T follicular helper cell (primary cell): ENCODE measurements around the gene KRTAP5-9.
"Not testable (repeated sequence)": the region's sequence is repeated elsewhere in the genome, so short reads cannot be mapped to it uniquely, and the experiment has no call there.

Experiments
- DNase-seq: peaks from one replicate; pipeline ENCODE4 v3.0.0-alpha.2; 2020; ENCODE audit warnings: low read depth

Gene KRTAP5-9

DNA sequence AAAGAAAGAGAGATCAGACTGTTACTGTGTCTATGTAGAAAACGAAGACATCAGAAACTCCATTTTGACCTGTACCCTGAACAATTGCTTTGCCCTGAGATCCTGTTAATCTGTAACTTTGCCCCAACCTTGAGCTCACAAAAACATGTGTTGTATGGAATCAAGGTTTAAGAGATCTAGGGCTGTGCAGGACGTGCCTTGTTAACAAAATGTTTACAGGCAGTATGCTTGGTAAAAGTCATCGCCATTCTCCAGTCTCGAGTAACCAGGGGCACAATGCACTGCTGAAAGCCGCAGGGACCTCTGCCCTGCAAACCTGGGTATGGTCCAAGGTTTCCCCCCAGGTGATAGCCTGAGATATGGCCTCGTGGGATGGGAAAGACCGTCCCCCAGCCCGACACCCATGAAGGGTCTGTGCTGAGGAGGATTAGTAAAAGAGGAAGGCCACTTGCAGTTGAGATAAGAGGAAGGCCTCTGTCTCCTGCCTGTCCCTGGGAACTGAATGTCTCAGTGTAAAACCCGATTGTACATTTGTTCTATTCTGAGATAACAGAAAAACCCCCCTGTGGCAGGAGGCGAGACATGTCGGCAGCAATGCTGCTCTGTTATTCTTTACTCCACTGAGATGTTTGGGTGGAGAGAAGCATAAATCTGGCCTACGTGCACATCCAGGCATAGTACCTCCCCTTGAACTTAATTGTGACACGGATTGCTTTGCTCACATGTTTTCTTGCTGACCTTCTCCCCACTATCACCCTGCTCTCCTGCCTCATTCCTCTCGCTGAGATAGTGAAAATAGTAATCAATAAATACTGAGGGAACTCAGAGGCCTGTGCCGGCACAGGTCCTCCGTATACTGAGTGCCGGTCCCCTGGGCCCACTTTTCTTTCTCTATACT lies 13.3 kb upstream of the KRTAP5-9 start:
- not testable (repeated sequence) for DNase-seq

DNA sequence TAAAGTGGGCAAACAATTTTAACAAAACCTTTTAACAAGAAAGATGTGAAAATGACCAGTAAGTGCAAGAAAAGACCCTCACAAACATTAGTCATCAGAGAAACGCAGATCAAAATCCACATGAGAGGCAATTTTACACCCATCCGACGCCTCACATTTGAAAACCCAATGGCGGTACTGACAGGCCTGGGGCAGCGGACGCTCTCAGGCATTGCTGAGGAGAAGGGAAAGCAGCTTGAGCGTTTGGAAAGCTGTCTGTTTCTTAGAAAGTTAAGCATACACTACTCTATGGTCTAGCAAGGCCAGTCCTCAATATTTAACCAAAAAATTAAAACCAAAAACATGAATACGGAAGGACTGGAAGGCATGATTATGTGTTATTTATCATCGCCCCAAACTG lies 12.4 kb upstream of the KRTAP5-9 start:
- no peak for DNase-seq

DNA sequence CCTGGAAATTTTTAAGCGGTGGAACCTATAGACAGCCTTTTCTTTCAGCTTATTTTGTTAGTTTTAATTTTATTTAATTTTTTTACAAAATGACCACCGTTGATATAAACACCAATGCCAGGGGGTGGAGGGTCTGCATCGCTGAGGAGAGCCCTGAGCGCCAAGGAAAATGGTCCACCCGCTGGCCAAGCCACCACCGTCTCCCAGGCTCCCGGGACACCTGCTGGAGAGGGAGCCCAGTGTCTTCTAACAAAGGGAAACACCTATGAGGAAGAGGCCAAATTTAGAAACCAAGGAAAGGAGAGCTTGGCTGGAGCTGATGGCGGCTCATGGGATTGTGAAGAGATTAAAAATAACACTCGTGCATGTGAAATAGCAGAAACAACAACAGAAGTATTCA lies 10.7 kb upstream of the KRTAP5-9 start:
- DNase-seq = no peak

DNA sequence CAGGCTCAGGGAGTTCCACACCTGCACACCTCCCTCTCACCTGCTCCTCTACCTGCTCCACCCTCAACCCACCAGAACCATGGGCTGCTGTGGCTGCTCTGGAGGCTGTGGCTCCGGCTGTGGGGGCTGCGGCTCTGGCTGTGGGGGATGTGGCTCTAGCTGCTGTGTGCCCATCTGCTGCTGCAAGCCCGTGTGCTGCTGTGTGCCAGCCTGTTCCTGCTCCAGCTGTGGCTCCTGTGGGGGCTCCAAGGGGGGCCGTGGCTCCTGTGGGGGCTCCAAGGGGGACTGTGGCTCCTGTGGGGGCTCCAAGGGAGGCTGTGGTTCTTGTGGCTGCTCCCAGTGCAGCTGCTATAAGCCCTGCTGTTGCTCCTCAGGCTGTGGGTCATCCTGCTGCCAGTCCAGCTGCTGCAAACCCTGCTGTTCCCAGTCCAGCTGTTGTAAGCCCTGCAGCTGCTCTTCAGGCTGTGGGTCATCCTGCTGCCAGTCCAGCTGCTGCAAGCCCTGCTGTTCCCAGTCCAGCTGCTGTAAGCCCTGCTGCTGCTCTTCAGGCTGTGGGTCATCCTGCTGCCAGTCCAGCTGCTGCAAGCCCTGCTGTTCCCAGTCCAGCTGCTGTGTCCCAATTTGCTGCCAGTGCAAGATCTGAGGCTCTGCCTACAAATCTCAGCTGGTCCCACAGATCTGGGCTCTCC lies 10.1 kb upstream of the KRTAP5-9 start, which contains the start of gene KRTAP5-8:
Gene KRTAP5-8, plus strand, starts transcription at position 49 of the 689 bp plus-strand sequence. Its CDS starts 31 bp downstream, at position 80.
- DNase-seq = not testable (repeated sequence)

DNA sequence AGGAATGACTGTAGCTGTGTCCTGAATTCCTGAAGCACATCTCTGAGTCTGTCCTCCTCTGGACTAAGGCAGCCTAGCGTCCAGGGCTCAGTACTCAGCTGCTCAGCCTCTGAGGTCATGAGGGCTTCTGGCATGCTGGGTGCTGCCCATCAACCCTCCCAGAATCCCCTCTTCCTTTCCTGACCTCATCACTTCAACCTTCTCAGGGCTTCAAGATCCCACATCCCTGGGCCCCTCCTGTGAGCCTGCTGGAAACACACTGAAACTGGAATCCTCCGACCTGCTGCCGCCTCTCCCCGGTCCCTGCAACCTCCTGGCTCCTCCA lies 9.6 kb upstream of the KRTAP5-9 start:
- DNase-seq = no peak

DNA sequence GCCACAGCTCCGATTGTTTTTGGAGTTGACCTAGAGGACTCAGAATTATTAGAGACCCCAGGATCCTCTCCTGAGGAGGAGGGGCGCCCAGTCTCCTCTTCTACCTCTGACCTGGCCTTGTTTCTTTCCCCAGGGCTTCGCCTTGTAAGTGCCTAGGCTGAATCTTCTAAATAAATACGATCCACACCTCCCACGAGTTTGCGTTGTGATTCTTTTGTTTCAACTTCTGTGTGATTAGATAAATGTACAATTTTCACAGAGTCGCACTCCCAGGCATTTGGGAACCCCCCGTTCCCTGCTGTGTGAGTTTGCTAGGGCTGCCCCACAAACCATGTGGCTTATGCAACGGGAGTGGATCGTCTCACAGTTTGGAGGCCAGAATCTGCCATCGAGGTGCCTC lies 9.2 kb upstream of the KRTAP5-9 start:
- no peak for DNase-seq

DNA sequence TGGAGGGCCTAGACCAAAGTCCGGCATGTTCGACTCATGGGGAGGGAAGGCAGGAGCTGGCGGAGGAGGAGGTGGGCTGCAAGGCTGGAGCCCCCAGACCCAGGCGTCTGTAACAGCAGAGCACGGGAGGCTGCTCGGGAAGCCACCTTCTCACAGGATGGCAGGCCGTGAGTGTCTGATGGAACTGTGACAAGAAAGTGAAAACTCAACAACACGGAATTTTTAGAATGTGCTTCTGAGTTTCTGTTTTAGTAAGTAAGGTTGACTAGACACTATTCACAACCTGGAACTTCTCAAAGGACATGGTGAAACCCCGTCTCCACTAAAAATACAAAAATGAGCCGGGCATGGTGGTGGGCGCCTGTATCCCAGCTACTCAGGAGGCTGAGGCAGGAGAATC lies 8.2 kb upstream of the KRTAP5-9 start:
- not testable (repeated sequence) for DNase-seq

DNA sequence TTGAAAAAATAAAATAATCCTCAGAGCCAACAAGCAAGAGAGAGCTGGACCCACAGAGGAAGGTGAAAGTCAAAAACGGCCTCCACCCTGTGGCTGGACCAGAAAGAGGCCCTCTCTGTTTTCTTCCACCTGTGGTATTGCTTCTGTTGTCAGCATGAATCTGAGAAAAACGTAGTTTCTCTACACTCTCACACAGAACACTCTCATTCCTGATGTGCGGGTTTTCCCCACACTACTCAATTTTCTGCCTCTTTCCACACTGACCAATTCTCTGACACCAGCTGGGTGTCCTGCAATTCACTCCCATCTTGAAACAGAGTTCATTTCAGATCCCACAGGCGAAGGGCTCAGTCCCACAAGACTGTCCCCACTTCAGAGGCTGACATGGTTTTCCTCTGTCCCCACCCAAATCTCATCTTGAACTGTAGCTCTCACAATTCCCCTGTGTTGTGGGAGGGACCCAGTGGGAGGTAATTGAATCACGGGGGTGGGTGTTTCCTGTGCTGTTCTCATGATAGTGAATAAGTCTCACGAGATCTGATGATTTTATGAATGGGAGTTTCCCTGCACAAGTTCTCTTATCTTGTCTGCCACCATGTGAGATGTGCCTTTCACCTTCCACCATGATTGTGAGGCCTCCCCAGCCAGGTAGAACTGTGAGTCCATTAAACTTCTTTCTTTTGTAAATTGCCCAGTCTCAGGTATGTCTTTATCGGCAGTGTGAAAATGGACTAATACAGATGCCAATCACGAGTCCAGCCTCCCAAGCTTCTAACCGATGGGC lies 7.5 kb upstream of the KRTAP5-9 start:
- not testable (repeated sequence) for DNase-seq

DNA sequence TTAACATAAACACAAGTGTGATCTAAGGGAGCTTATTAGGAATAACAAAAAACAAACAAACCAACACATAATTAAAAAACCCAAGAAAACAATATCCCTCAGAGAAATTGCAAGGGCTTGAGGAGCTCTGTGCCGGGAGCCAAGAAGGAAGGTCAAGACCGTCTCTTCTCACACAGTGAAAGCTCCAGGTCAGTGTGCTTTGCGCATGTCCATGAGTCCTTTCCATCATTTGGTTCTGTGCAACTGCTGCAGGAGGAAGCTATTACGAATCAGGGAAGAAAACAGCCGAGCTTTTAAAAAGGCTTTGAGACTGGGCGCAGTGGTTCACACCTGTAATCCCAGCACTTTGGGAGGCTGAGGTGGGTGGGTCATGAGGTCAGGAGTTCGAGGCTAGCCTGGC lies 5.8 kb upstream of the KRTAP5-9 start:
- DNase-seq = no peak

DNA sequence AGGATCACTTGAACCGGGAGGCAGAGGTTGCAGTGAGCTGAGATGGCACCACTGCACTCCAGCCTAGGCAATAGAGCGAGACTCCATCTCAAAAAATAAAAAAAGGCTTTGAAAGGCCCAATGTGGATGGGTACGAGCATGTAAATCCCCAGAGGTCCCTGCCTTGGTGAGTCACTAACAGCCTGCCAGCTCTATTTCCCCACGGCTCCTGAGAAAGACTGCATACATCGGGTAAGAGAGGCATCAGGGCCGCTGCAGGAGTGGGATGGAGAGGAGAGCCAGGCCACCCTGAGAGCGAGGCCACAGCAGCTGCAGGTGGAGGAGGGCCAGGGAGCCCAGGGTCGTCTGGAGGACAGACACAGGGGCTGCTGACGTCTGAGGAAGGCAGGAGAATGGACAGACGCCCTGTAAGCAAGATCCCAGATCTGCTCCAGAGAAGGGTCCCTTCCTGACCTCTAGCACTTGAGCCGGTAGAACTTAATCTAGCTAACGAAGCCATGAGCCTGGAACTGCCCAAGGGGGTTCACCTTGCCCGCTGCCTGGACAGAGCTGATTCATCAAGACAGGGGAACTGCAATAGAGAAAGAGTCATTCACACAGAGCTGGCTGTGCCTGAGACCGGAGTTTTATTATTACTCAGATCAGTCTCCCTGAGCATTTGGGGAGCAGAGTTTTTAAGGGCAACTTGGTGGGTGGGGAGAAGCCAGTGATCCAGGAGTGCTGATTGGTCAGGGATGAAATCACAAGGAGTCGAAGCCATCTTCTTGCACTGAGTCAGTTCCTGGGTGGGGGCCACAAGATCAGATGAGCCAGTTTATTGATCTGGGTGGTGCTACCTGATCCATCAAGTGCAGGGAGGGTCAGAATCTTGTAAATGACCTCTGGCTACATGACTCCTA lies 5.1 kb upstream of the KRTAP5-9 start:
- no peak for DNase-seq

DNA sequence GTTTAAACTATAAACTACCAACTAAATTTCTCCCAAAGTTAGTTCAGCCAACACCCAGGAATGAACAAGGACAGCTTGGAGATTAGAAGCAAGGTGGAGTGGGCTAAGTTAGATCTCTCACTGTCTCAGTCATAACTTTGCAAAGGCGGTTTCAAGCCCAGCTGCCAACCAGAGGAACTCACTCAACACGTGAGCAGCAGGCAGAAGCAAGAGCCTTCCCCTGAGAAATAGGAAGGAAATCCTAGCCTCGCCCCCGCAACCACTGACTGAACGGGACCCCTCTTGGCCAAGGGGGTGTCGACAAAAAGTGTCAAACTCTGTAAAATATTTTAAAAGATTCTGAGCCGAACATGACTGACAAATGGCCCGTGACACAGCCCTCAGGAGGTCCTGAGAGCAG lies 4.4 kb upstream of the KRTAP5-9 start:
- DNase-seq = no peak

DNA sequence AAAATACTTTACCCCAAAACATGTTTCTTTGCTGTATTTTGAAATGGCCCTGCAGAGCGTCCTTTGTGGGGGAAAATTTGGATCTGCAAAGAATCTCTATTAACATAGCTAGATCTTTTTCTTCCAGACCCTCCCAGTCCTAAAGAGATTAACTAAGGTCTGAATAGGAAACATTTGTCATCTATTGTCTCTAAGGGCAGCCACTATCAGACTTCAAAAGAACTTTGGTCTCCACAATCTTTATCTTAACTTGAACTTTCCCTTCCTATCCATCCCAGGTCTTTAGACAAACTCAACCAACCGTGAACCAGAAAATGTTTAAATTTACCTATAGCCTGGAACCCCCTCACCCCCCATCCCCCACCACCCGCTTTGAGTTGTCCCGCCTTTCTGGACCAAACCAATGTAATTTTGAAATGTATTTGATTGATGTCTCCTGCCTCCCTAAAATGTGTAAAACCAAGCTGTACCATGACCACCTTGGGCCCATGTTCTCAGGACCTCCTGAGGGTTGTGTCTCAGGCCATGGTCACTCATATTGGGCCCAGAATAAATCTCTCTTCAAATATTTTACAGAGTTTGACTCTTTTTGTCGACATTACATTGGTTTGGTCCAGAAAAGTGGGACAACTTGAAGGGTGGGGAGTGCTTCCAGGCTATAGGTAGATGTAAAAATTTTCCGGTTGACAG lies 3.5 kb upstream of the KRTAP5-9 start:
- no peak for DNase-seq

DNA sequence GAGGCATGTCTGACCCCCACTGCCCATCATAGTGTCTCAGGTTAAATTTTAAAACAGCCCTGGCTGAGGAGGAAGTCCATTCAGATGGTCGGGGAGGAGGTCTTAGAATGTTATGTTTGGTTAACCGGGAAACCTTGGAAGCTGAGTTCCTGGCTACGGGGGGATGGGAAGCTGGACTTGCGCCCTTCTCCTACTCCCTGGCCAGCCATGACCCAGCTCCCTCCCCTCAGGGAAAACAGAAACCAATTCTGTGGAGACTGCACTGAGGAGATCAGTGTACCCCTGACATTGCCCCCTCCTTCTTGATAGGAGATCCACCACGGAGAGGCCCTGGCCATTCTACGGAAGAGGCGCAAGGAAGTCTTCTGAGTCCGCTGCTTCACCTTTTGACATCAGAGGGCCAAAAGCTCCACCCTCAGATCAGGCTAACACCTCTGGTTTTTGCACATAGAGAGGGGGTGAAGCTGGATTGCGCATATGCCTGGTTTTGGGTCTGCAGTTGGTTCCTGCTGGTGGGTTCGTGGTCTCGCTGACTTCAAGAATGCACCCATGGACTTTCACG lies 2.7 kb upstream of the KRTAP5-9 start:
- DNase-seq = no peak

DNA sequence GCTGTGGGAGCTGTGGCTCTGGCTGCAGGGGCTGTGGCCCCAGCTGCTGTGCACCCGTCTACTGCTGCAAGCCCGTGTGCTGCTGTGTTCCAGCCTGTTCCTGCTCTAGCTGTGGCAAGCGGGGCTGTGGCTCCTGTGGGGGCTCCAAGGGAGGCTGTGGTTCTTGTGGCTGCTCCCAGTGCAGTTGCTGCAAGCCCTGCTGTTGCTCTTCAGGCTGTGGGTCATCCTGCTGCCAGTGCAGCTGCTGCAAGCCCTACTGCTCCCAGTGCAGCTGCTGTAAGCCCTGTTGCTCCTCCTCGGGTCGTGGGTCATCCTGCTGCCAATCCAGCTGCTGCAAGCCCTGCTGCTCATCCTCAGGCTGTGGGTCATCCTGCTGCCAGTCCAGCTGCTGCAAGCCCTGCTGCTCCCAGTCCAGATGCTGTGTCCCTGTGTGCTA lies 514 bp downstream of the KRTAP5-9 start:
- DNase-seq = no peak

DNA sequence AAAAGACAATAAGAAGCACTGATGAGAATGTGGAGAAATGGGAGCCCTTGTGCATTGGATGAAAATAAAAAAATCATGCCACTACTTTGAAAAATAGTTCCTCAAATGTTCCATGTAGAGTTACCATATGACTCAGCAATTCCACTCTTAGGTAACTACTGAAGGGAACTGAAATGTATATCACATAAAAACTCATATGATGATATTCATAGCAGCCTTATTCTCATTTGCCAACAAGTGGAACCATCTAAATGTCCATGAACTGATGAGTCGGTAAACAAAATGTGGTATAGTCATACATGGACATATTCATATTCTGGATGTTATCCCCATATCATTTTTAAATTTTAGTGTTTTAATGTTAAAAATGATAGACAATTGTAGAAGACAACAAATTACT lies 3.5 kb downstream of the KRTAP5-9 start:
- no peak for DNase-seq

DNA sequence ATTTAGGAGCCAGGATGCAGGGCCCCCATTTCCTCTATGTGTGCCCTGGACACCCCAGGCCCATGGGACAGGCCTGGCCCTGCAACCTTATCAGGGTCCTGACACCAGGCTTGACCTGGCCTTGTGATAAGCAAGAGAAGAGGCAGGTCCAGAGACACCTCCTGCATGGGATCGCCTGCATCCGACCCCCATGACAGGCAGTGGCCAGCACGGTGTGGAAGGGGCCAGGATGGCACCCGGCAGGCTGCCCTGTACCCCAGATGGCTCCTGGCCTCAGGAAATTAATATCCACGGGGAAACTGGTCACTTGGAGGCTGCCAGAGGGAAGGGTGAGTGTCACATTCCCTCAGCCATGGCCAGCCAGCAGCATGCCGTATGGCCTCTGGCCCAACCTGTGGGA lies 6.8 kb downstream of the KRTAP5-9 start:
- no peak for DNase-seq

DNA sequence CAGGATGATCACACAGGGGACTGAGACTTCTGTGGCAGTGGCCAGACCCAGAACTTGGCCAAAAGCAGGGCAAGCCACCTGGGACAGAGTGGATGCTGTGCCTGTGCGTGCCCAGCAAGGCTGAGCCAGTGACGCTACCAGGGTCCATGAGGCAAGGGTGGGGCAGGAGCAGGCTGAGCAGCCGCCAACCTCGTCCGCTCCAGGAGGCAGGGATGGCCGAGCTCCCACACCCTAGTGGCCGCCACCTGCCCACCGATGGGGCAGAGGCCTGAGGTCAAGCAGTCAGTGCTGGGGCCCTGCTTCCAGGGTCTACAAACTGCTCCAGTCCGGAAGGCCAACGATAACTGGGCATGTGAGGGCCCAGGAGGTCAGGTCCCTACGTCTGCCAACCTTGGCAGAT lies 7.3 kb downstream of the KRTAP5-9 start:
- no peak for DNase-seq

DNA sequence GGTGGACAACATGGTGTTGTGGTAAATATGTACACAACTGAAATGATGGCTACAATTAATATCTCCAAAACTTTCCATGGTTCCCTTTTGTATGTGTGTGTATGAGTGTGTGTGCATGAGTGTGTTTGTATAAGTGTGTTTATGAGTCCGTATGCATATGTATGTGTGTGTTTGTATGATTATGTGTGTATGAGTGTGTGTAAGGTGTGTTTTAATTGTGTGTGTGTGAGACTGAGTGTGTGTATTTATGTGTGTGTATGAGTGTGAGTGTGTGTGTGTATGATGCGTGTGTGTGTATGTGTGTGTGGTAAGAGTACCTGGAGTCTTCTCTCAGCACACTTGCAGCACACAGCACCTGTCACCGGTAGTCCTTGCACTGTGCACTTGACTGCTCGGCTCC lies 7.8 kb downstream of the KRTAP5-9 start:
- DNase-seq = no peak

DNA sequence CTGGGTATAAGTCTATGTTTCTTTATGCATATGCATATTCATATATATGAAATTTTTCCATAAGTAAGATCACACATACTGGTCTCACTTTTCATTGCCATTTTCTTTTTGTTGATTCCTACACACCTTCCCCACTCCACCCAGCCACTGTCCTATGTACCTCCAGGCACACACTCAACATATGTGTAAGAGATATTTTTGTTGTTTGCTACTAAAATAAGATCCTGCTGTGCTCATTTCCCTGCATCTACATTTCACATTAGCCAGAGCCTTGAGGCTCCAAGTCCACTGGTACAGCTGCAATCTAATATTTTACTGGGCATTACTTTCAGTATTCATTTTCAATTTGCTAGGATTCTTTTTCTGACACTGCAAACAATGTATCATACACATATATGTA lies 9.0 kb downstream of the KRTAP5-9 start:
- DNase-seq = no peak

DNA sequence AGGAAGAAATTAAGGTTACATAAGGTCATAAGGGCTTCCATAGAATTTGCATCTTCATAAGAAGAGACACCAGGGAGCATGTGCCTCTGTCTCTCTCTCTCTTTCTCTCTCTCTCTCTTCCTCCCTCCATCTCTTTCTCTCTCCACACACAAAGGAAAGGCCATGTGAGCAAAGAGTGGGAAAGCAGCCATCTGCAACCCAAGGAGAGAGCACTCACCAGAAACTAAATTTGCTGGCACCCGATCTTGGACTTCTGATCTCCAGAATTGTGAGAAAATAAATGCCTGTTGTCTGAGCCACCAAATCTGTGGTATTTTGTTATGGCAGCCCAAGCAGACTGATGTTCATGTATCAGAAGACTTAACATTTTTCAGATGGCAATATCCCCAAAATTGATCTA lies 10.8 kb downstream of the KRTAP5-9 start:
- DNase-seq = no peak

DNA sequence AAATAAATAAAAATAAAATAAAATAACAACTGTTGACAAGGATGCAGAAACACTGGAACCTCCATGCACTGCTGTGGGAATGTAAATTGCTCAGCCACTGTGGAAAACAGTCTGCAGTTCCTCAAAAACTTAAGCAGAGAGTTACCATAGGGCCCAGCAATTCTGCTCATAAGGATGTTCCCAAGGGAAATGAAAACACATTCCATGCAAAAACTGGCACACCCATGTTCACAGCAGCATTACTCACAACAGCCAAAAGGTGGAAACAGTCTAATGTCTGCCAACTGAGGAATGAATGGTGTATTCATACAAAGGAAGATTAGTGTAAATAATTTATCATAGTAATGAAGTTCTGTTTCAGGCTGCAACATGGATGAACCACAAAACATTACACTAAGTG lies 13.9 kb downstream of the KRTAP5-9 start:
- DNase-seq = no peak
